ENCODE results near the gene CDH13. TPM values are rescaled to one million over a fixed set of nuclear protein-coding genes. Genes with fewer than 3 reads are reported as not detected.

Gene CDH13
- total and polyA plus RNA-seq, 2 experiments from 2014 or later, result 1.6 to 4.4 TPM

DNA sequence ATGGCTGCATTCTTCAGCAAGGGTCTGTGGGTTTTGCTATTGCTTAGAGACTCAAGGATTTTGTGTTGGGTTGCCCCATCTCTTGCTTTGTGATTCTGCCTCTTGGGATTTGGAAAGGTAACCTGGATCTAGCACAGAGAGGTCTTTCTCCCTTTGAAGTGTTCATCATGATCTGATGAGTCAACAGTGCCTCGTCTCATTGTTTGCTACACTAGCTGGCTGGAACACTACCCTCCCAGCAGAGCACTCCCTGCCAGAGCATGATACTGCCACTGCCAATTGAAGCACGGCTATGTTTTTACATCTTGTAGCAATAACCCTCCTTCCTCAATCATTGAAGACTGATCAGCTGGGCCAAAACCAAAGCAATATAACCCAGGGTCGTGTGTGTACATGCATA is 361.0 kb downstream of the CDH13 start:
- Mint-ChIP-seq H3K4me3 (no peak overlapping the region), H3K4me1 (no peaks in the 10 kb centered on the region), H3K9me3 (no peaks in the 10 kb centered on the region), H3K36me3 (ENCODE audit: low read depth) (no peaks in the 10 kb centered on the region), H3K27ac (no peak overlapping the region), H3K27me3 (ENCODE audit: insufficient read depth, low read depth, poor library complexity) (no peaks in the 10 kb centered on the region)
- H3K4me2 ChIP-seq, result no peak overlapping the region
- 0 out of 2 replicates have a peak, but pooled peaks cover 8% of the 10 kb centered on the region for H3K9me2 ChIP-seq (ENCODE audit: insufficient read depth)
- H3K79me2 ChIP-seq (replicated peaks; ENCODE audit: insufficient read depth), result no peaks in the 10 kb centered on the region
- no peaks in the 10 kb centered on the region for H3K36me3 ChIP-seq (ENCODE audit: insufficient read depth)
- H2AFZ ChIP-seq, result no peak overlapping the region
- H3K27ac ChIP-seq (ENCODE audit: low read depth), result no peak overlapping the region
- H4K20me1 ChIP-seq (replicated peaks; ENCODE audit: insufficient read depth), result no peaks in the 10 kb centered on the region
- no peaks in the 10 kb centered on the region for H3K27me3 ChIP-seq (ENCODE audit: insufficient read depth)
- H3K4me1 ChIP-seq (ENCODE audit: insufficient read depth), result no peaks in the 10 kb centered on the region
- no peak overlapping the region for H3K4me3 ChIP-seq
- TF ChIP-seq ZNF114 (CRISPR knock-in tag; IDR thresholded peaks at IDR 0.05) (no peak), STAT1 (IDR thresholded peaks at IDR 0.05; ENCODE audit: unreplicated experiment) (no peak), JUNB (IDR thresholded peaks at IDR 0.05; ENCODE audit: unreplicated experiment) (no peak), CREB1 (CRISPR knock-in tag; IDR thresholded peaks at IDR 0.05; ENCODE audit: low read depth) (no peak), EZH2phosphoT487 (IDR thresholded peaks at IDR 0.05; ENCODE audit: unreplicated experiment) (no peak)
- TF ChIP-seq, protein P1, sequence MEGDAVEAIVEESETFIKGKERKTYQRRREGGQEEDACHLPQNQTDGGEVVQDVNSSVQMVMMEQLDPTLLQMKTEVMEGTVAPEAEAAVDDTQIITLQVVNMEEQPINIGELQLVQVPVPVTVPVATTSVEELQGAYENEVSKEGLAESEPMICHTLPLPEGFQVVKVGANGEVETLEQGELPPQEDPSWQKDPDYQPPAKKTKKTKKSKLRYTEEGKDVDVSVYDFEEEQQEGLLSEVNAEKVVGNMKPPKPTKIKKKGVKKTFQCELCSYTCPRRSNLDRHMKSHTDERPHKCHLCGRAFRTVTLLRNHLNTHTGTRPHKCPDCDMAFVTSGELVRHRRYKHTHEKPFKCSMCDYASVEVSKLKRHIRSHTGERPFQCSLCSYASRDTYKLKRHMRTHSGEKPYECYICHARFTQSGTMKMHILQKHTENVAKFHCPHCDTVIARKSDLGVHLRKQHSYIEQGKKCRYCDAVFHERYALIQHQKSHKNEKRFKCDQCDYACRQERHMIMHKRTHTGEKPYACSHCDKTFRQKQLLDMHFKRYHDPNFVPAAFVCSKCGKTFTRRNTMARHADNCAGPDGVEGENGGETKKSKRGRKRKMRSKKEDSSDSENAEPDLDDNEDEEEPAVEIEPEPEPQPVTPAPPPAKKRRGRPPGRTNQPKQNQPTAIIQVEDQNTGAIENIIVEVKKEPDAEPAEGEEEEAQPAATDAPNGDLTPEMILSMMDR (conservative IDR thresholded peaks at IDR 0.05; ENCODE audit: low read depth in 2 of 2), result no peak
- TF ChIP-seq, protein P2, sequence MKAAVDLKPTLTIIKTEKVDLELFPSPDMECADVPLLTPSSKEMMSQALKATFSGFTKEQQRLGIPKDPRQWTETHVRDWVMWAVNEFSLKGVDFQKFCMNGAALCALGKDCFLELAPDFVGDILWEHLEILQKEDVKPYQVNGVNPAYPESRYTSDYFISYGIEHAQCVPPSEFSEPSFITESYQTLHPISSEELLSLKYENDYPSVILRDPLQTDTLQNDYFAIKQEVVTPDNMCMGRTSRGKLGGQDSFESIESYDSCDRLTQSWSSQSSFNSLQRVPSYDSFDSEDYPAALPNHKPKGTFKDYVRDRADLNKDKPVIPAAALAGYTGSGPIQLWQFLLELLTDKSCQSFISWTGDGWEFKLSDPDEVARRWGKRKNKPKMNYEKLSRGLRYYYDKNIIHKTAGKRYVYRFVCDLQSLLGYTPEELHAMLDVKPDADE (IDR thresholded peaks at IDR 0.05), result no peak
- TF ChIP-seq, protein P3, sequence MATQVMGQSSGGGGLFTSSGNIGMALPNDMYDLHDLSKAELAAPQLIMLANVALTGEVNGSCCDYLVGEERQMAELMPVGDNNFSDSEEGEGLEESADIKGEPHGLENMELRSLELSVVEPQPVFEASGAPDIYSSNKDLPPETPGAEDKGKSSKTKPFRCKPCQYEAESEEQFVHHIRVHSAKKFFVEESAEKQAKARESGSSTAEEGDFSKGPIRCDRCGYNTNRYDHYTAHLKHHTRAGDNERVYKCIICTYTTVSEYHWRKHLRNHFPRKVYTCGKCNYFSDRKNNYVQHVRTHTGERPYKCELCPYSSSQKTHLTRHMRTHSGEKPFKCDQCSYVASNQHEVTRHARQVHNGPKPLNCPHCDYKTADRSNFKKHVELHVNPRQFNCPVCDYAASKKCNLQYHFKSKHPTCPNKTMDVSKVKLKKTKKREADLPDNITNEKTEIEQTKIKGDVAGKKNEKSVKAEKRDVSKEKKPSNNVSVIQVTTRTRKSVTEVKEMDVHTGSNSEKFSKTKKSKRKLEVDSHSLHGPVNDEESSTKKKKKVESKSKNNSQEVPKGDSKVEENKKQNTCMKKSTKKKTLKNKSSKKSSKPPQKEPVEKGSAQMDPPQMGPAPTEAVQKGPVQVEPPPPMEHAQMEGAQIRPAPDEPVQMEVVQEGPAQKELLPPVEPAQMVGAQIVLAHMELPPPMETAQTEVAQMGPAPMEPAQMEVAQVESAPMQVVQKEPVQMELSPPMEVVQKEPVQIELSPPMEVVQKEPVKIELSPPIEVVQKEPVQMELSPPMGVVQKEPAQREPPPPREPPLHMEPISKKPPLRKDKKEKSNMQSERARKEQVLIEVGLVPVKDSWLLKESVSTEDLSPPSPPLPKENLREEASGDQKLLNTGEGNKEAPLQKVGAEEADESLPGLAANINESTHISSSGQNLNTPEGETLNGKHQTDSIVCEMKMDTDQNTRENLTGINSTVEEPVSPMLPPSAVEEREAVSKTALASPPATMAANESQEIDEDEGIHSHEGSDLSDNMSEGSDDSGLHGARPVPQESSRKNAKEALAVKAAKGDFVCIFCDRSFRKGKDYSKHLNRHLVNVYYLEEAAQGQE (IDR thresholded peaks at IDR 0.05; ENCODE audit: unreplicated experiment), result no peak
- H3F3A ChIP-seq (replicated peaks; ENCODE audit: low read depth), result no peaks in the 10 kb centered on the region
- DNase-seq (ENCODE audit: low spot score) (no peak), ATAC-seq (no peak)

DNA sequence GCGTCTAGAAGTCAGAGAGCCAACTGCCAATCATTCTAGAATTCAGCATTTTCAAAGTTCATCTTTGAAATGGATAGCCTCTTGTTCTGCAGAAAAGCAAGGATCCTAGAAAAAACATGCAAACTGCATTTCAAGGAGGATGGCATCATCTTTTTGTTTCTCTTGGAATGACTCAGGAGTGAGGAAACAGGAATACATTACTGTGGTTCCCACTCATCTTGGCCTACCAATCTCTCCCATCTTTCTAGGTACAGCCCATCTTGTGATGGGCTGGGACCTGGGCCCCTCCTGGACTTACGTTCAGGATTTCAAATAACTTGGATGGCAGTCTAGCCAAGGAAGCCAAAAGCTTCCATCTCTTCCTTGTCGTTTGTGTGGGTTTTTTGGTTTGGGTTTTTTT is 363.4 kb downstream of the CDH13 start:
- ATAC-seq, result no peak
- Mint-ChIP-seq H3K4me3 (no peak overlapping the region), H3K27me3 (ENCODE audit: insufficient read depth, low read depth, poor library complexity) (no peaks in the 10 kb centered on the region), H3K9me3 (no peaks in the 10 kb centered on the region), H3K36me3 (ENCODE audit: low read depth) (no peaks in the 10 kb centered on the region), H3K27ac (no peak overlapping the region), H3K4me1 (no peaks in the 10 kb centered on the region)
- H3K4me3 ChIP-seq, result no peak overlapping the region
- H3F3A ChIP-seq (replicated peaks; ENCODE audit: low read depth), result no peaks in the 10 kb centered on the region
- no peak overlapping the region for H2AFZ ChIP-seq
- no peaks in the 10 kb centered on the region for H4K20me1 ChIP-seq (replicated peaks; ENCODE audit: insufficient read depth)
- no peaks in the 10 kb centered on the region for H3K27me3 ChIP-seq (ENCODE audit: insufficient read depth)
- 0 out of 2 replicates have a peak, but pooled peaks cover 11% of the 10 kb centered on the region for H3K9me2 ChIP-seq (ENCODE audit: insufficient read depth)
- no peak overlapping the region for H3K4me2 ChIP-seq
- H3K27ac ChIP-seq (ENCODE audit: low read depth), result no peak overlapping the region
- no peak for DNase-seq (ENCODE audit: low spot score)
- H3K4me1 ChIP-seq (ENCODE audit: insufficient read depth), result no peaks in the 10 kb centered on the region
- H3K36me3 ChIP-seq (ENCODE audit: insufficient read depth), result no peaks in the 10 kb centered on the region
- no peaks in the 10 kb centered on the region for H3K79me2 ChIP-seq (replicated peaks; ENCODE audit: insufficient read depth)
- TF ChIP-seq, protein P4, sequence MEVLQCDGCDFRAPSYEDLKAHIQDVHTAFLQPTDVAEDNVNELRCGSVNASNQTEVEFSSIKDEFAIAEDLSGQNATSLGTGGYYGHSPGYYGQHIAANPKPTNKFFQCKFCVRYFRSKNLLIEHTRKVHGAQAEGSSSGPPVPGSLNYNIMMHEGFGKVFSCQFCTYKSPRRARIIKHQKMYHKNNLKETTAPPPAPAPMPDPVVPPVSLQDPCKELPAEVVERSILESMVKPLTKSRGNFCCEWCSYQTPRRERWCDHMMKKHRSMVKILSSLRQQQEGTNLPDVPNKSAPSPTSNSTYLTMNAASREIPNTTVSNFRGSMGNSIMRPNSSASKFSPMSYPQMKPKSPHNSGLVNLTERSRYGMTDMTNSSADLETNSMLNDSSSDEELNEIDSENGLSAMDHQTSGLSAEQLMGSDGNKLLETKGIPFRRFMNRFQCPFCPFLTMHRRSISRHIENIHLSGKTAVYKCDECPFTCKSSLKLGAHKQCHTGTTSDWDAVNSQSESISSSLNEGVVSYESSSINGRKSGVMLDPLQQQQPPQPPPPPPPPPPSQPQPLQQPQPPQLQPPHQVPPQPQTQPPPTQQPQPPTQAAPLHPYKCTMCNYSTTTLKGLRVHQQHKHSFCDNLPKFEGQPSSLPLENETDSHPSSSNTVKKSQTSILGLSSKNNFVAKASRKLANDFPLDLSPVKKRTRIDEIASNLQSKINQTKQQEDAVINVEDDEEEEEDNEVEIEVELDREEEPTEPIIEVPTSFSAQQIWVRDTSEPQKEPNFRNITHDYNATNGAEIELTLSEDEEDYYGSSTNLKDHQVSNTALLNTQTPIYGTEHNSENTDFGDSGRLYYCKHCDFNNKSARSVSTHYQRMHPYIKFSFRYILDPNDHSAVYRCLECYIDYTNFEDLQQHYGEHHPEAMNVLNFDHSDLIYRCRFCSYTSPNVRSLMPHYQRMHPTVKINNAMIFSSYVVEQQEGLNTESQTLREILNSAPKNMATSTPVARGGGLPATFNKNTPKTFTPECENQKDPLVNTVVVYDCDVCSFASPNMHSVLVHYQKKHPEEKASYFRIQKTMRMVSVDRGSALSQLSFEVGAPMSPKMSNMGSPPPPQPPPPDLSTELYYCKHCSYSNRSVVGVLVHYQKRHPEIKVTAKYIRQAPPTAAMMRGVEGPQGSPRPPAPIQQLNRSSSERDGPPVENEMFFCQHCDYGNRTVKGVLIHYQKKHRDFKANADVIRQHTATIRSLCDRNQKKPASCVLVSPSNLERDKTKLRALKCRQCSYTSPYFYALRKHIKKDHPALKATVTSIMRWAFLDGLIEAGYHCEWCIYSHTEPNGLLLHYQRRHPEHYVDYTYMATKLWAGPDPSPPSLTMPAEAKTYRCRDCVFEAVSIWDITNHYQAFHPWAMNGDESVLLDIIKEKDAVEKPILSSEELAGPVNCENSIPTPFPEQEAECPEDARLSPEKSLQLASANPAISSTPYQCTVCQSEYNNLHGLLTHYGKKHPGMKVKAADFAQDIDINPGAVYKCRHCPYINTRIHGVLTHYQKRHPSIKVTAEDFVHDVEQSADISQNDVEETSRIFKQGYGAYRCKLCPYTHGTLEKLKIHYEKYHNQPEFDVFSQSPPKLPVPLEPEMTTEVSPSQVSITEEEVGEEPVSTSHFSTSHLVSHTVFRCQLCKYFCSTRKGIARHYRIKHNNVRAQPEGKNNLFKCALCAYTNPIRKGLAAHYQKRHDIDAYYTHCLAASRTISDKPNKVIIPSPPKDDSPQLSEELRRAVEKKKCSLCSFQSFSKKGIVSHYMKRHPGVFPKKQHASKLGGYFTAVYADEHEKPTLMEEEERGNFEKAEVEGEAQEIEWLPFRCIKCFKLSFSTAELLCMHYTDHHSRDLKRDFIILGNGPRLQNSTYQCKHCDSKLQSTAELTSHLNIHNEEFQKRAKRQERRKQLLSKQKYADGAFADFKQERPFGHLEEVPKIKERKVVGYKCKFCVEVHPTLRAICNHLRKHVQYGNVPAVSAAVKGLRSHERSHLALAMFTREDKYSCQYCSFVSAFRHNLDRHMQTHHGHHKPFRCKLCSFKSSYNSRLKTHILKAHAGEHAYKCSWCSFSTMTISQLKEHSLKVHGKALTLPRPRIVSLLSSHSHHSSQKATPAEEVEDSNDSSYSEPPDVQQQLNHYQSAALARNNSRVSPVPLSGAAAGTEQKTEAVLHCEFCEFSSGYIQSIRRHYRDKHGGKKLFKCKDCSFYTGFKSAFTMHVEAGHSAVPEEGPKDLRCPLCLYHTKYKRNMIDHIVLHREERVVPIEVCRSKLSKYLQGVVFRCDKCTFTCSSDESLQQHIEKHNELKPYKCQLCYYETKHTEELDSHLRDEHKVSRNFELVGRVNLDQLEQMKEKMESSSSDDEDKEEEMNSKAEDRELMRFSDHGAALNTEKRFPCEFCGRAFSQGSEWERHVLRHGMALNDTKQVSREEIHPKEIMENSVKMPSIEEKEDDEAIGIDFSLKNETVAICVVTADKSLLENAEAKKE (CRISPR knock-in tag; IDR thresholded peaks at IDR 0.05), result no peak
- TF ChIP-seq ZNF331 (CRISPR knock-in tag; IDR thresholded peaks at IDR 0.05; ENCODE audit: low read depth) (no peak), ZNF114 (CRISPR knock-in tag; IDR thresholded peaks at IDR 0.05) (no peak), CREB1 (CRISPR knock-in tag; IDR thresholded peaks at IDR 0.05; ENCODE audit: low read depth) (no peak)

All from GM23338 (cell line).